HepG2 (cell line): ENCODE results near the gene SNAI3. TPM values are rescaled to one million over a fixed set of nuclear protein-coding genes. Genes with fewer than 3 reads are reported as not detected.

Source experiments
- GFI1 ChIP-seq: sonication (generic); formaldehyde crosslinking; IDR thresholded peaks from 2 replicates; pipeline ENCODE4 v1.5.0; 2020; ENCODE audit warnings: missing genetic modification reagents, mild to moderate bottlenecking, borderline replicate concordance
- NCOA1 ChIP-seq: sonication (generic); formaldehyde crosslinking; IDR thresholded peaks from 2 replicates; pipeline ENCODE4 v1.9.0; 2021; ENCODE audit warnings: missing genetic modification reagents
- PHF21A ChIP-seq: sonication (generic); formaldehyde crosslinking; IDR thresholded peaks from 2 replicates; pipeline ENCODE4 v1.5.0; 2020; ENCODE audit warnings: mild to moderate bottlenecking, missing genetic modification reagents
- PLRG1 ChIP-seq: fragments of 450-650 bp; conservative IDR thresholded peaks from 2 replicates; pipeline ENCODE4 v1.6.1; 2016
- PRDM4 ChIP-seq: sonication (generic); formaldehyde crosslinking; IDR thresholded peaks from 2 replicates; pipeline ENCODE4 v1.9.0; 2021; ENCODE audit warnings: missing genetic modification reagents, borderline replicate concordance
- RBM39 ChIP-seq: fragments of 200-400 bp; formaldehyde crosslinking; IDR thresholded peaks from one replicate; pipeline ENCODE4 v1.6.1; 2018; ENCODE audit warnings: antibody characterized with exemption, mild to moderate bottlenecking, low read depth, low read length; ENCODE audit not compliant: poor library complexity, severe bottlenecking
- SCMH1 ChIP-seq: sonication (generic); formaldehyde crosslinking; IDR thresholded peaks from 2 replicates; pipeline ENCODE4 v1.9.0; 2021; ENCODE audit warnings: missing genetic modification reagents, mild to moderate bottlenecking, borderline replicate concordance
- THAP11 ChIP-seq: IDR thresholded peaks from 2 replicates; pipeline ENCODE4 v1.6.1; 2016; ENCODE audit warnings: missing biosample characterization, missing genetic modification reagents
- THAP7 ChIP-seq: sonication (generic); formaldehyde crosslinking; IDR thresholded peaks from 2 replicates; pipeline ENCODE4 v1.8.1; 2023; ENCODE audit warnings: mild to moderate bottlenecking, missing genetic modification reagents
- TOPORS ChIP-seq: sonication (generic); formaldehyde crosslinking; IDR thresholded peaks from 2 replicates; pipeline ENCODE4 v1.8.0; 2023; ENCODE audit warnings: mild to moderate bottlenecking, missing genetic modification reagents
- ZBTB38 ChIP-seq: sonication (generic); formaldehyde crosslinking; IDR thresholded peaks from 2 replicates; pipeline ENCODE4 v1.5.1; 2020; ENCODE audit warnings: mild to moderate bottlenecking, missing genetic modification reagents
- ZBTB46 ChIP-seq: sonication (generic); formaldehyde crosslinking; IDR thresholded peaks from 2 replicates; pipeline ENCODE4 v1.4.0; 2020; ENCODE audit warnings: mild to moderate bottlenecking, missing genetic modification reagents, borderline replicate concordance
- ZKSCAN5 ChIP-seq: sonication (generic); formaldehyde crosslinking; IDR thresholded peaks from 2 replicates; pipeline ENCODE4 v1.5.1; 2020; ENCODE audit warnings: mild to moderate bottlenecking, missing genetic modification reagents
- ZNF333 ChIP-seq: sonication (generic); formaldehyde crosslinking; IDR thresholded peaks from 2 replicates; pipeline ENCODE4 v1.4.0; 2020; ENCODE audit warnings: mild to moderate bottlenecking, missing genetic modification reagents, borderline replicate concordance
- ZNF589 ChIP-seq: sonication (generic); formaldehyde crosslinking; conservative IDR thresholded peaks from 2 replicates; pipeline ENCODE4 v1.8.0; 2022; ENCODE audit warnings: mild to moderate bottlenecking, moderate library complexity, missing genetic modification reagents
- ZNF777 ChIP-seq: sonication (generic); formaldehyde crosslinking; IDR thresholded peaks from 2 replicates; pipeline ENCODE4 v1.4.0; 2020; ENCODE audit warnings: missing genetic modification reagents
- ZNF839 ChIP-seq: sonication (generic); formaldehyde crosslinking; IDR thresholded peaks from 2 replicates; pipeline ENCODE4 v1.4.0; 2020; ENCODE audit warnings: missing genetic modification reagents, mild to moderate bottlenecking, borderline replicate concordance
- polyA plus RNA-seq, 8 experiments: library from polyadenylated mRNA; depleted of rRNA in 3 of 8; stranded (reverse) in 7 of 8; unstranded in 1 of 8; fragments of >200 nt; fragmentation: Illumina TruSeq in 4 of 8; extraction: Trizol in 4 of 8; gene quantifications; 2 replicates each; pipeline versions ENCODE4 v1.2.1 to v1.2.3, GENCODE V29; 2011 to 2016; ENCODE audit warnings: low read depth in 4 of 8, missing spikeins in 1 of 8, mixed read lengths in 1 of 8; ENCODE audit not compliant: insufficient read depth in 1 of 8
- total RNA-seq, 5 experiments: library from RNA; depleted of rRNA; stranded (reverse); fragments of >200 nt; fragmentation: Illumina TruSeq; extraction: Trizol; gene quantifications; 2 replicates each; pipeline ENCODE4 v1.2.3, GENCODE V29; 2016; ENCODE audit warnings: low read depth in 1 of 5
- TF ChIP-seq, protein P1 (sequence below): sonication (generic); formaldehyde crosslinking; IDR thresholded peaks from 2 replicates; pipeline ENCODE4 v1.8.1; 2023; ENCODE audit warnings: mild to moderate bottlenecking, missing genetic modification reagents, borderline replicate concordance

Gene SNAI3
- total and polyA plus RNA-seq, 2 of the 13 experiments (the other 11 are each of a cell fraction or from before 2014, with no cell fraction given): 0.09 to 0.18 TPM

DNA sequence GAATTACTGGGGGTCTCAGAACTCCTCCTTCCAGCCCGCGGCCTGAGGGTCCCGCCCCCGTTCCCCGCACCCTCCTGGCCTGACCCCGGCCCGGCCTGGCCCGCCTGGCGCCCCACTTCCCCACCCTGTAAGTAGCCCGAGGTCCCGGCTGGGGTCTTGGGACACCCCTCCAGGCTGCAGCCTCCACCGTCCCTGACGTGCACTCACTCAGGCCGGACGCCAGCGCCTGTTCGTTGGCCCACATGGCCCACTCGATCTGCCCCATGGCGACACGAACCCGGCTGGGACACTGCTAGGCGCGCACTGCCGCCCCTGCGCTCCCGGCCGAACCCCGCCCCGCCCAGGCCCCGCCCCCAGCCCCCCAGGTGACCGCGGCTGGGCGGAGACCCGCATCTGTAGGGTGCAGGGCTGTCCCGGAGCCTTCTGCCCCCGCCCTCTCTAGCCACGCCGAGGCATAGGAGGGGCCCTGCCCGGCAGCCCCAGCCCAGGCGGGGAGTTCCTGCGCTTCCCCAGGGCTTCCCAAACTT is 35.5 kb downstream of the SNAI3 start, which contains the start of gene CYBA (continued):
- no peak for TF ChIP-seq ZBTB46 (CRISPR knock-in tag)
- TF ChIP-seq GFI1 (CRISPR knock-in tag): no peak
- no peak for TF ChIP-seq THAP7 (CRISPR knock-in tag)
- 0 out of 2 replicates have a peak, but pooled peaks have one; percentile 61 for TF ChIP-seq PRDM4 (CRISPR knock-in tag)
- TF ChIP-seq PLRG1: no peak
- TF ChIP-seq ZNF839 (CRISPR knock-in tag): no peak
- TF ChIP-seq PHF21A: no peak
- no peak for TF ChIP-seq RBM39
- no peak for TF ChIP-seq ZNF777 (CRISPR knock-in tag)
- TF ChIP-seq SCMH1 (CRISPR knock-in tag): no peak
- TF ChIP-seq ZKSCAN5 (CRISPR knock-in tag): peak; percentile 26; the same call in 1 of the 2 replicates
- no peak for TF ChIP-seq ZNF589 (CRISPR knock-in tag)
- TF ChIP-seq, protein P1, sequence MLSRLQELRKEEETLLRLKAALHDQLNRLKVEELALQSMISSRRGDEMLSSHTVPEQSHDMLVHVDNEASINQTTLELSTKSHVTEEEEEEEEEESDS (CRISPR knock-in tag): no peak; the same call in 1 of the 2 replicates
- 0 out of 2 replicates have a peak, but pooled peaks have one; percentile 73 for TF ChIP-seq NCOA1 (CRISPR knock-in tag)
- TF ChIP-seq ZBTB38 (CRISPR knock-in tag): no peak
- TF ChIP-seq TOPORS (CRISPR knock-in tag): 0 out of 2 replicates have a peak, but pooled peaks have one; percentile 39
- TF ChIP-seq THAP11: no peak
- no peak; the same call in 1 of the 2 replicates for TF ChIP-seq ZNF333 (CRISPR knock-in tag)
